Omental fat pad (tissue), 4 donors: ENCODE measurements around the gene PYGO2. TPM values are rescaled to one million over a fixed set of nuclear protein-coding genes. Genes with fewer than 3 reads are reported as not detected.

Experiments used
- ATAC-seq: fragments of 150-250 bp; one replicate; pipeline ENCODE4 v1.9.1; 2016; ENCODE audit warnings: mild to moderate bottlenecking, moderate library complexity; ENCODE audit not compliant: low FRiP score
- DNase-seq: peaks from one replicate; pipeline ENCODE4 v3.0.0-alpha.2; 2019; ENCODE audit warnings: low spot score
- CTCF ChIP-seq, 3 donors: fragments of 450-650 bp; IDR thresholded peaks; one replicate each; pipeline ENCODE4 v1.5.1; 2016 to 2017; ENCODE audit warnings: antibody characterized with exemption in 3 of 3, mild to moderate bottlenecking in 3 of 3, moderate library complexity in 2 of 3
- total RNA-seq, 4 donors: library from RNA; depleted of rRNA; stranded (reverse); fragments of >200 nt; gene quantifications; one replicate each; pipeline ENCODE4 v1.1.0, GENCODE V29; 2016

The PYGO2 gene
- total RNA-seq, 4 donors from 2014 or later: 10.2 to 21.2 (median 15.9) TPM

DNA sequence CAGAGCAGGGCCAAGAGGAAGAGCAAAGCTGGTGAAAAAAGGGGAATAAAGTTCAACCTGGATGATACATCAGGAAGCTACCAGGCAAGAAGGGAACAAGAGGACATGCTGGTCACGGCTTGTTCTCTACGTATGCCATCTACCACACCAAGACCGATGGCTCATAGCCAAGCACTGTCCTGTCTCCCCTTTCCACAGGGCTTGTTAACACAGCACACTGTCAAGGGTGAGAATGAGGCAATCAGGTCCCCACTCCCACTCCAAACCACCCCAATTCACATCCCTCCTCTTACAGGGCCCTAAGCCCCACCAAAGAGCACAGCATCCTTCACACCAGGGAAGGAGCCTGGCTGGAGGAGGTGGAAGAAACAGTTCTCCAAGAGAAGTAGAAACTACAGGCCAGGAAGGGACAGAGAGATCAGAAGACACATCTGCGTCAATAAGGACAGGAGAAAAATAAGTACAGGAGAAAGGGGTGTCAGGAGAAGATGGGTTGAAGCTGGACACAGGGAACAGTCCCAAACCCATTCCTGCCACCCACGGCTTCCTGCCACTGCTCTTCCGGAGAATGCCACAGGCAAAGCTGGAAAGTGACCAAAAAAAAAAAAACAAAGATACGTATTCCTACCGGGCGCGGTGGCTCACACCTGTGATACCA, 9.9 kb upstream of the PYGO2 start:
- ATAC-seq (no peak), DNase-seq (no peak)
- TF ChIP-seq CTCF (IDR thresholded peaks at IDR 0.05): no peak

GRCh38 chr1:154970631-154971340, 9.2 kb upstream of the PYGO2 start, which contains the start of gene SHC1:
Gene SHC1 (minus strand): TSS chr1:154970747. CDS start chr1:154970526, 221 bp downstream.
- ATAC-seq: peak; percentile 61
- TF ChIP-seq CTCF (IDR thresholded peaks at IDR 0.05): no peak
- peak; percentile 82 for DNase-seq

- TF ChIP-seq CTCF (IDR thresholded peaks at IDR 0.05): no peak
- no peak for ATAC-seq
- DNase-seq: no peak
Observed at GRCh38 chr1:154969860-154970452, 8.4 kb upstream of the PYGO2 start.

- TF ChIP-seq CTCF (IDR thresholded peaks at IDR 0.05): no peak
- DNase-seq: no peak
- ATAC-seq: no peak
Observed at GRCh38 chr1:154969246-154969645, 7.7 kb upstream of the PYGO2 start.

GRCh38 chr1:154968731-154969130, 7.1 kb upstream of the PYGO2 start:
- no peak for TF ChIP-seq CTCF (IDR thresholded peaks at IDR 0.05)
- no peak for DNase-seq
- no peak for ATAC-seq

GRCh38 chr1:154967331-154967950, 5.9 kb upstream of the PYGO2 start:
- ATAC-seq (no peak), DNase-seq (no peak)
- no peak for TF ChIP-seq CTCF (IDR thresholded peaks at IDR 0.05)
